Mammary epithelial cell (primary cell): Measurements from ENCODE around the gene ZDHHC4.

Source experiments
- EZH2 ChIP-seq: IDR thresholded peaks from 2 replicates; pipeline ENCODE4 v1.6.1; 2012; ENCODE audit warnings: low read length, inconsistent platforms, borderline replicate concordance
- TF ChIP-seq, protein P1 (sequence below), 2 donors: IDR thresholded peaks in 1 of 2; conservative IDR thresholded peaks in 1 of 2; 2 replicates each; pipeline ENCODE4 v1.5.1; 2011 to 2012; ENCODE audit warnings: inconsistent platforms in 2 of 2, low read length in 2 of 2, mild to moderate bottlenecking in 2 of 2, control low read depth in 1 of 2, low read depth in 1 of 2; ENCODE audit not compliant: insufficient read depth in 1 of 2; ENCODE audit errors: extremely low read depth in 1 of 2

DNA sequence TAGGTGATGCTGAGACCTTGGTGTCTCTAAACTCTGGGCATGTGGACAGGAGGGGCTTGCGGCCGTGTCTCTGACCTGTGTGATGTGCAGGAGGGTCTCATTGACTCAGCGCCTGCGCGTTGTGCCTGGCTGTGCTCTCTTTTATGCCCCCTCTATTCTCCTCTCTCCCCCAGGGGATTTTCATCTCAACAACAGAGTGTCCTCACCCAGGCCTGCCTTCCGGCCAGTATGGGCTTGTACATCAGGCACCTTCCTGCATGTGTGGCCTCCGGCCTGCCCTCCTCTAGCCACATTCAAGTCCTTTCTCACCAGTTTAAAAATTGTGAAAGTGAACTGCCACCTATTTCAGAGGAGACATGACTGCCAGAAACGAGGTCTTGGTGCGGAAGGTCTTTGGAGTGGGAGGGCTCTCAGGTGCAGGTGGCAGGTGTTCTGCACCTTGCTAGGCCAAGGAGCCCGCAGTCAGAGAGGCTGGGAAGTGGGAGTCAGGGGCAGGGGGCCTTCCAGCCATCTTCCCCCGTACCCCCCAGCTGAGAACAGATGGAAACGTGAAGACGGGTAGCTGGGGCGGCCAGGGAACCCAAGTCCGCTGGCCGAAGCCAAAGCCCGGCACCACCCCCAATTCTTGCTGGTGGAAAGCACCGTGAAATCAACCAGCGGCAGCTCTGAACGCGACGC, 12.0 kb downstream of the ZDHHC4 start:
- TF ChIP-seq, protein P1, sequence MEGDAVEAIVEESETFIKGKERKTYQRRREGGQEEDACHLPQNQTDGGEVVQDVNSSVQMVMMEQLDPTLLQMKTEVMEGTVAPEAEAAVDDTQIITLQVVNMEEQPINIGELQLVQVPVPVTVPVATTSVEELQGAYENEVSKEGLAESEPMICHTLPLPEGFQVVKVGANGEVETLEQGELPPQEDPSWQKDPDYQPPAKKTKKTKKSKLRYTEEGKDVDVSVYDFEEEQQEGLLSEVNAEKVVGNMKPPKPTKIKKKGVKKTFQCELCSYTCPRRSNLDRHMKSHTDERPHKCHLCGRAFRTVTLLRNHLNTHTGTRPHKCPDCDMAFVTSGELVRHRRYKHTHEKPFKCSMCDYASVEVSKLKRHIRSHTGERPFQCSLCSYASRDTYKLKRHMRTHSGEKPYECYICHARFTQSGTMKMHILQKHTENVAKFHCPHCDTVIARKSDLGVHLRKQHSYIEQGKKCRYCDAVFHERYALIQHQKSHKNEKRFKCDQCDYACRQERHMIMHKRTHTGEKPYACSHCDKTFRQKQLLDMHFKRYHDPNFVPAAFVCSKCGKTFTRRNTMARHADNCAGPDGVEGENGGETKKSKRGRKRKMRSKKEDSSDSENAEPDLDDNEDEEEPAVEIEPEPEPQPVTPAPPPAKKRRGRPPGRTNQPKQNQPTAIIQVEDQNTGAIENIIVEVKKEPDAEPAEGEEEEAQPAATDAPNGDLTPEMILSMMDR (conservative IDR thresholded peaks at IDR 0.05 in 1 of 2, IDR thresholded peaks at IDR 0.05 in 1 of 2; ENCODE audit: extremely low read depth in 1 of 2, insufficient read depth in 1 of 2, low read depth in 1 of 2, low read length in 2 of 2): no peak
- no peak for TF ChIP-seq EZH2
